GM19043 (cell line): ENCODE results near the gene LARP1.
"Not testable (repeated sequence)": the region's sequence is repeated elsewhere in the genome, so short reads cannot be mapped to it uniquely, and the experiment has no call there.

ENCODE experiments used
- ATAC-seq: cut with Tn5 transposase; IDR thresholded peaks from one replicate; pipeline ENCODE4 v1.9.1; 2021; ENCODE audit warnings: low read depth; ENCODE audit not compliant: unreplicated experiment

Gene LARP1

GRCh38 chr5:154755361-154756008 is at the start of gene LARP1:
Gene LARP1, plus strand, starts transcription at chr5:154755377. Its CDS starts 381 bp downstream, at chr5:154755758.
- ATAC-seq: no peak

GRCh38 chr5:154706416-154706815 is 48.8 kb upstream of the LARP1 start:
- ATAC-seq: no peak

GRCh38 chr5:154707641-154708040 is 47.5 kb upstream of the LARP1 start:
- ATAC-seq: no peak

- no peak for ATAC-seq
Observed at GRCh38 chr5:154708207-154708606, 47.0 kb upstream of the LARP1 start.

- no peak for ATAC-seq
Observed at GRCh38 chr5:154708846-154709245, 46.3 kb upstream of the LARP1 start.

GRCh38 chr5:154709368-154710305 is 45.5 kb upstream of the LARP1 start:
- ATAC-seq: no peak

GRCh38 chr5:154712518-154713437 is 42.4 kb upstream of the LARP1 start:
- no peak for ATAC-seq

- no peak for ATAC-seq
Observed at GRCh38 chr5:154713615-154714125, 41.5 kb upstream of the LARP1 start.

GRCh38 chr5:154714266-154714986 is 40.8 kb upstream of the LARP1 start:
- peak; percentile 58 for ATAC-seq

GRCh38 chr5:154721481-154722058 is 33.6 kb upstream of the LARP1 start:
- no peak for ATAC-seq

GRCh38 chr5:154722097-154722496 is 33.1 kb upstream of the LARP1 start:
- ATAC-seq: no peak

- no peak for ATAC-seq
Observed at GRCh38 chr5:154722936-154723335, 32.2 kb upstream of the LARP1 start.

- no peak for ATAC-seq
Observed at GRCh38 chr5:154723740-154724505, 31.3 kb upstream of the LARP1 start.

GRCh38 chr5:154727361-154727760 is 27.8 kb upstream of the LARP1 start:
- no peak for ATAC-seq

- ATAC-seq: no peak
Observed at GRCh38 chr5:154728939-154729588, 26.1 kb upstream of the LARP1 start.

GRCh38 chr5:154729613-154730012 is 25.6 kb upstream of the LARP1 start:
- ATAC-seq: no peak

GRCh38 chr5:154730761-154731160 is 24.4 kb upstream of the LARP1 start:
- not testable (repeated sequence) for ATAC-seq

GRCh38 chr5:154732212-154732611 is 23.0 kb upstream of the LARP1 start:
- no peak for ATAC-seq
